Uterus (tissue), 4 donors: Measurements from ENCODE around the gene INSL3. TPM values are rescaled to one million over a fixed set of nuclear protein-coding genes. Genes with fewer than 3 reads are reported as not detected.
"Not testable (repeated sequence)": the region's sequence is repeated elsewhere in the genome, so short reads cannot be mapped to it uniquely, and the experiment has no call there.

Experiments
- DNase-seq, 2 donors: peaks; one replicate each; pipeline ENCODE4 v3.0.0-alpha.2; 2019 to 2020
- H3K27ac ChIP-seq, 2 donors: fragments of 200-600 bp; sonication (generic); 1 replicate in 1 of 2; 2 replicates in 1 of 2; pipeline ENCODE4 v1.5.1; 2016 to 2018
- H3K27me3 ChIP-seq, 2 donors: fragments of 200-600 bp; sonication (generic); one replicate each; pipeline ENCODE4 v1.5.1; 2018 to 2019; ENCODE audit warnings: control low read depth in 1 of 2
- H3K36me3 ChIP-seq, 2 donors: fragments of 200-600 bp; sonication (generic); one replicate each; pipeline ENCODE4 v1.5.1; 2019; ENCODE audit warnings: control low read depth in 1 of 2
- H3K4me1 ChIP-seq, 2 donors: fragments of 200-600 bp; sonication (generic); one replicate each; pipeline ENCODE4 v1.5.1; 2018 to 2019; ENCODE audit warnings: control low read depth in 1 of 2
- H3K4me3 ChIP-seq, 2 donors: fragments of 200-600 bp; sonication (generic); 1 replicate in 1 of 2; 2 replicates in 1 of 2; pipeline ENCODE4 v1.5.1; 2018 to 2019; ENCODE audit warnings: mild to moderate bottlenecking in 1 of 2
- H3K9me3 ChIP-seq, 2 donors: fragments of 200-600 bp; sonication (generic); one replicate each; pipeline ENCODE4 v1.5.1; 2019; ENCODE audit warnings: control low read depth in 1 of 2
- POLR2A ChIP-seq, 2 donors: fragments of 450-650 bp; IDR thresholded peaks; one replicate each; pipeline ENCODE4 v1.6.1; 2016; ENCODE audit warnings: antibody characterized with exemption in 2 of 2, mild to moderate bottlenecking in 1 of 2, moderate library complexity in 1 of 2
- intact Hi-C: fragments of 100-400 bp; cut with DNase I; formaldehyde crosslinking; loops from one replicate; pipeline ENCODE4 v1.15.1; 2023; ENCODE audit warnings: low total_unique reads
- total RNA-seq, 4 donors: library from RNA; depleted of rRNA in 3 of 4; stranded (reverse); fragments of >200 nt in 3 of 4; gene quantifications; one replicate each; pipeline versions ENCODE4 v1.1.0 to v1.2.4, GENCODE V29; 2014 to 2023
- TF ChIP-seq, protein P1 (sequence below), 4 experiments: fragments of 200-600 bp in 2 of 4; fragments of 450-650 bp in 2 of 4; sonication (generic) in 2 of 4; IDR thresholded peaks; one replicate each; pipeline ENCODE4 v1.5.1; 2016 to 2019; ENCODE audit warnings: antibody characterized with exemption in 4 of 4, mild to moderate bottlenecking in 2 of 4, moderate library complexity in 1 of 4
- donor health status: DM: yes; HTN: yes; CAD: no.

INSL3 gene
- total RNA-seq, 4 donors from 2014 or later, result not detected

- TF ChIP-seq POLR2A (IDR thresholded peaks at IDR 0.05), result no peak
- TF ChIP-seq, protein P1, sequence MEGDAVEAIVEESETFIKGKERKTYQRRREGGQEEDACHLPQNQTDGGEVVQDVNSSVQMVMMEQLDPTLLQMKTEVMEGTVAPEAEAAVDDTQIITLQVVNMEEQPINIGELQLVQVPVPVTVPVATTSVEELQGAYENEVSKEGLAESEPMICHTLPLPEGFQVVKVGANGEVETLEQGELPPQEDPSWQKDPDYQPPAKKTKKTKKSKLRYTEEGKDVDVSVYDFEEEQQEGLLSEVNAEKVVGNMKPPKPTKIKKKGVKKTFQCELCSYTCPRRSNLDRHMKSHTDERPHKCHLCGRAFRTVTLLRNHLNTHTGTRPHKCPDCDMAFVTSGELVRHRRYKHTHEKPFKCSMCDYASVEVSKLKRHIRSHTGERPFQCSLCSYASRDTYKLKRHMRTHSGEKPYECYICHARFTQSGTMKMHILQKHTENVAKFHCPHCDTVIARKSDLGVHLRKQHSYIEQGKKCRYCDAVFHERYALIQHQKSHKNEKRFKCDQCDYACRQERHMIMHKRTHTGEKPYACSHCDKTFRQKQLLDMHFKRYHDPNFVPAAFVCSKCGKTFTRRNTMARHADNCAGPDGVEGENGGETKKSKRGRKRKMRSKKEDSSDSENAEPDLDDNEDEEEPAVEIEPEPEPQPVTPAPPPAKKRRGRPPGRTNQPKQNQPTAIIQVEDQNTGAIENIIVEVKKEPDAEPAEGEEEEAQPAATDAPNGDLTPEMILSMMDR (IDR thresholded peaks at IDR 0.05), result no peak
- Histone ChIP-seq H3K27me3 (no peaks in the 10 kb centered on the region), H3K9me3 (no peaks in the 10 kb centered on the region), H3K4me1 (no peaks in the 10 kb centered on the region), H3K4me3 (no peak overlapping the region), H3K27ac (no peak overlapping the region), H3K36me3 (no peaks in the 10 kb centered on the region)
- no peak for DNase-seq
- intact Hi-C loops, result no loop called here
Observed at GRCh38 chr19:17806945-17807344, 14.4 kb downstream of the INSL3 start.

DNA sequence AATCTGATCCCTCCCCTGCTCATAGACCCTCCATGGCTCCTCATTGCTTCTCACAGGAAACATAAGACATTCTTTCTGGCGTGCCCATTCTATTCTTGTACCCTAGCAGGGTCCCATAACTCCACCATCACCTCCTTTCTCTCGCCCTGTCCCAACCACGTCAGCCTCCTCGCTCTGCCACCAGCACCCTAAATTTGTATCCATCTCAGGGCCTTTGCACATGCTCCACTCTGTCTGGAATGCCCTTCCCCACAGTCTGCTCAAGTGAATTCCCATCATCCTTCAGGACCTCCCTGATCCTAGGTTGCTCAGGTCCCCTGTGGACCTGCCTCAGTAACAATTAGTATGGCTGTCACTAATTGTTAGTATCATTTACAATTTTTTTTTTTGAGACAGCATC is 15.9 kb downstream of the INSL3 start:
- H3K4me3 ChIP-seq, result no peak overlapping the region
- H3K36me3 ChIP-seq, result no peaks in the 10 kb centered on the region
- no peak overlapping the region for H3K27ac ChIP-seq
- TF ChIP-seq POLR2A (IDR thresholded peaks at IDR 0.05), result no peak
- TF ChIP-seq, protein P1 (IDR thresholded peaks at IDR 0.05), result no peak
- intact Hi-C loops, result no loop called here
- H3K4me1 ChIP-seq, result no peaks in the 10 kb centered on the region
- no peaks in the 10 kb centered on the region for H3K27me3 ChIP-seq
- no peak for DNase-seq
- no peaks in the 10 kb centered on the region for H3K9me3 ChIP-seq

GRCh38 chr19:17803264-17803896 is 17.9 kb downstream of the INSL3 start:
- H3K27ac ChIP-seq, result no peak overlapping the region
- no peak overlapping the region for H3K4me3 ChIP-seq
- H3K27me3 ChIP-seq, result no peaks in the 10 kb centered on the region
- no peak for TF ChIP-seq POLR2A (IDR thresholded peaks at IDR 0.05)
- TF ChIP-seq, protein P1 (IDR thresholded peaks at IDR 0.05), result no peak
- H3K4me1 ChIP-seq, result no peaks in the 10 kb centered on the region
- no peak for DNase-seq
- no peaks in the 10 kb centered on the region for H3K9me3 ChIP-seq
- no peaks in the 10 kb centered on the region for H3K36me3 ChIP-seq
- intact Hi-C loops, result no loop called here

DNA sequence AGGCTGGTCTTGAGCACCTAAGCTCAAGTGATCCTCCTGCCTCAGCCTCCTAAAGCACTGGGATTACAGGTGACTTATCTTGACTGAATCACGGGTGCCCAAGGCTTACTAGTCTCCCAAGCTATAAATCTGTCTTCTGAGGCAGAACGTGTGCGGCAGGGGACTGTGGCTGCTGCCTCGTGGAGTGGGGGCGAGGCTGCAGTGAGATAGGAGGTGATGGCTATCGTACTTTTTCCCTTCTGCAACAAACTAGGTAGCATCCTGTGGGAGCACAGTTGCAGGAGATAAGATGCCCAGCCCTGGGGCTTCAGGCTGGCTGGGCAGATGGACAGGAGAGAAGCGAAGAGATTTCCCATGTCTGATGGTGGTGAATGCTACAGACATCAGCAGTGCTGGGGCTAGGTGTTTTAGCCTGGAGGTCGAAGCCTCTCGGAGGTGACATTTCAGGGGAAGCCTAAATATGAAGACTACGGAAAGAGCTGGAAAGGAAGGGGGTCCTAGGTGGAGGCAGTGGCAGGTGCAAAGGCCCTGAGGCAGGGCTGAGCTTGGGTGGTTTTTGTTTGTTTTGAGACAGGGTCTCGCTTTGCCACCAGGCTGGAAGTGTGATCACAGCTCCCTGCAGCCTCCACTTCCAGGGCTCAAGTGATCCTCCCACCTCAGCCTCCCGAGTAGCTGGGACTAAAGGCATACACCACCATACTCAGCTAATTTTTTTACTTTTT is 19.0 kb downstream of the INSL3 start:
- intact Hi-C loops, result no loop called here
- Histone ChIP-seq H3K9me3 (no peaks in the 10 kb centered on the region), H3K27me3 (no peaks in the 10 kb centered on the region), H3K4me1 (no peaks in the 10 kb centered on the region), H3K4me3 (no peak overlapping the region), H3K27ac (no peak overlapping the region), H3K36me3 (no peaks in the 10 kb centered on the region)
- no peak for DNase-seq
- TF ChIP-seq, protein P1 (IDR thresholded peaks at IDR 0.05), result no peak
- TF ChIP-seq POLR2A (IDR thresholded peaks at IDR 0.05), result no peak

- H3K4me3 ChIP-seq, H3K4me1 ChIP-seq, H3K9me3 ChIP-seq, H3K36me3 ChIP-seq, H3K27ac ChIP-seq, intact Hi-C loops, DNase-seq: not testable (repeated sequence)
- peaks cover 0 to 21% of the 10 kb centered on the region in 2 donors for H3K27me3 ChIP-seq
Observed at GRCh38 chr19:17798599-17798998, 22.7 kb downstream of the INSL3 start.
